K562 (cell line): Measurements from ENCODE around the gene CLSTN1. TPM values are rescaled to one million over a fixed set of nuclear protein-coding genes. Genes with fewer than 3 reads are reported as not detected.

Experiments
- ARHGAP35 ChIP-seq: fragments of 450-650 bp; IDR thresholded peaks from 2 replicates; pipeline ENCODE4 v1.6.1; 2018; ENCODE audit not compliant: partially characterized antibody
- KHSRP ChIP-seq: fragments of 450-650 bp; IDR thresholded peaks from 2 replicates; pipeline ENCODE4 v1.6.1; 2017
- PHB ChIP-seq: fragments of 250-450 bp; sonication (Bioruptor Pico); IDR thresholded peaks from 2 replicates; pipeline ENCODE4 v1.5.0; 2021
- TEAD1 ChIP-seq, 2 experiments: fragments of 450-650 bp in 1 of 2; sonication (generic) in 1 of 2; formaldehyde crosslinking; IDR thresholded peaks; 2 replicates each; pipeline versions ENCODE4 v1.4.0 to v1.8.0; 2020 to 2022; ENCODE audit warnings: mild to moderate bottlenecking in 2 of 2, missing genetic modification reagents in 1 of 2
- ZBTB7A ChIP-seq: IDR thresholded peaks from 2 replicates; pipeline ENCODE4 v1.6.1; 2011; ENCODE audit warnings: low read depth, mild to moderate bottlenecking, low read length, moderate library complexity, borderline replicate concordance; ENCODE audit not compliant: control insufficient read depth
- polyA plus RNA-seq, 8 experiments: library from polyadenylated mRNA; depleted of rRNA in 4 of 8; stranded (reverse) in 5 of 8; unstranded in 3 of 8; fragments of >200 nt; fragmentation: Nextera tagmentation in 2 of 8; fragmentation: Illumina TruSeq in 1 of 8; extraction: Ambion mirVana in 2 of 8; extraction: Trizol in 1 of 8; gene quantifications; 2 replicates each; pipeline versions ENCODE4 v1.2.1 to v1.2.3, GENCODE V29; 2011 to 2014; ENCODE audit warnings: inconsistent platforms in 1 of 8, missing spikeins in 1 of 8
- total RNA-seq, 7 experiments: library from RNA; depleted of rRNA in 6 of 7; stranded (reverse); fragments of >200 nt in 6 of 7; fragmentation: Illumina TruSeq in 2 of 7; extraction: Trizol in 2 of 7; gene quantifications; 2 replicates each; pipeline versions ENCODE4 v1.2.1 to v1.2.3, GENCODE V29; 2011 to 2021; ENCODE audit warnings: low replicate concordance in 1 of 7
- TF ChIP-seq, protein P1 (sequence below), 2 experiments: fragments of 450-650 bp; formaldehyde crosslinking in 1 of 2; IDR thresholded peaks; 2 replicates each; pipeline versions ENCODE4 v1.4.0 to v1.6.1; 2014 to 2020; ENCODE audit warnings: mild to moderate bottlenecking in 2 of 2, borderline replicate concordance in 1 of 2, low read depth in 1 of 2

CLSTN1 gene
- total and polyA plus RNA-seq, 9 of the 15 experiments (the other 6 are each of a cell fraction or from before 2014, with no cell fraction given), result 1.1 to 32.5 (median 13.3) TPM

DNA sequence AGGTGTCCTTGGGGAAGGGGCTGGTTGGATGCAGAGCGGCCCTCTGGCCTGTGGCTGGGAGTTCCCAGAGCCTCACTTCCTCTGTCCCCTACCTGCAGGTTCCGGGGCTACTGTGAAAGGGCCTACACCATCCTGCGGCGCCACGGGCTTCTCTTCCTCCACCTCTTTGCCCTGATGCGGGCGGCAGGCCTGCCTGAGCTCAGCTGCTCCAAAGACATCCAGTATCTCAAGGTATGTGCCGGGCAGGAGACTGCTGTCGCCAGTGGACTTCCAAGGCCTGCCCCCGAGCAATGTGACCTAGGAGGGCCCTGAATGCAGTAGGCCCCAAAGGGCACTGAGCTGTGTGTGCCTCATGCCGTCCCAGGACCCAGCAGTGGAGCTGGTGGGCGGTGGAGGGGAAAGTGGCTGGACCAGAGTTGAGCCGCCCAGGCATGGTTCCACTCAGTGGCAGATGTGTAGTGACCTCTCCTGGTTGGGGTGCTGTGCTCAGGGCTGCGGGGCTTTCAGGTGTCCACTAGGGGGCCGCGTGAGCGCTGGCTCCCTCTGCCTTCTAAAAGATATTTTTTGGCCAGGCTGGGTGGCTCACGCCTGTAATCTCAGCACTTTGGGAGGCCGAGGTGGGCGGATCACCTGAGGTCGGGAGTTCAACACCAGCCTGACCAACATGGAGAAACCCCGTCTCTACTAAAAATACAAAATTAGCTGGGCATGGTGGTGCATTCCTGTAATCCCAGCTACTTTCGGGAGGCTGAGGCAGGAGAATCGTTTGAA, 98.9 kb downstream of the CLSTN1 start (continued):
- TF ChIP-seq, protein P1, sequence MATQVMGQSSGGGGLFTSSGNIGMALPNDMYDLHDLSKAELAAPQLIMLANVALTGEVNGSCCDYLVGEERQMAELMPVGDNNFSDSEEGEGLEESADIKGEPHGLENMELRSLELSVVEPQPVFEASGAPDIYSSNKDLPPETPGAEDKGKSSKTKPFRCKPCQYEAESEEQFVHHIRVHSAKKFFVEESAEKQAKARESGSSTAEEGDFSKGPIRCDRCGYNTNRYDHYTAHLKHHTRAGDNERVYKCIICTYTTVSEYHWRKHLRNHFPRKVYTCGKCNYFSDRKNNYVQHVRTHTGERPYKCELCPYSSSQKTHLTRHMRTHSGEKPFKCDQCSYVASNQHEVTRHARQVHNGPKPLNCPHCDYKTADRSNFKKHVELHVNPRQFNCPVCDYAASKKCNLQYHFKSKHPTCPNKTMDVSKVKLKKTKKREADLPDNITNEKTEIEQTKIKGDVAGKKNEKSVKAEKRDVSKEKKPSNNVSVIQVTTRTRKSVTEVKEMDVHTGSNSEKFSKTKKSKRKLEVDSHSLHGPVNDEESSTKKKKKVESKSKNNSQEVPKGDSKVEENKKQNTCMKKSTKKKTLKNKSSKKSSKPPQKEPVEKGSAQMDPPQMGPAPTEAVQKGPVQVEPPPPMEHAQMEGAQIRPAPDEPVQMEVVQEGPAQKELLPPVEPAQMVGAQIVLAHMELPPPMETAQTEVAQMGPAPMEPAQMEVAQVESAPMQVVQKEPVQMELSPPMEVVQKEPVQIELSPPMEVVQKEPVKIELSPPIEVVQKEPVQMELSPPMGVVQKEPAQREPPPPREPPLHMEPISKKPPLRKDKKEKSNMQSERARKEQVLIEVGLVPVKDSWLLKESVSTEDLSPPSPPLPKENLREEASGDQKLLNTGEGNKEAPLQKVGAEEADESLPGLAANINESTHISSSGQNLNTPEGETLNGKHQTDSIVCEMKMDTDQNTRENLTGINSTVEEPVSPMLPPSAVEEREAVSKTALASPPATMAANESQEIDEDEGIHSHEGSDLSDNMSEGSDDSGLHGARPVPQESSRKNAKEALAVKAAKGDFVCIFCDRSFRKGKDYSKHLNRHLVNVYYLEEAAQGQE (IDR thresholded peaks at IDR 0.05; ENCODE audit: borderline replicate concordance), result peak; percentile 94
- TF ChIP-seq, protein P1 (CRISPR knock-in tag; IDR thresholded peaks at IDR 0.05; ENCODE audit: low read depth), result no peak
- TF ChIP-seq TEAD1 (CRISPR knock-in tag; IDR thresholded peaks at IDR 0.05) (no peak; a peak in 1 of 4 replicates), KHSRP (no peak), PHB (CRISPR knock-in tag) (no peak), ARHGAP35 (no peak), ZBTB7A (no peak)
